ENCODE measurements around the gene VPREB3. TPM values are rescaled to one million over a fixed set of nuclear protein-coding genes. Genes with fewer than 3 reads are reported as not detected.

The VPREB3 gene
- total RNA-seq, 2 donors from 2014 or later = not detected

DNA sequence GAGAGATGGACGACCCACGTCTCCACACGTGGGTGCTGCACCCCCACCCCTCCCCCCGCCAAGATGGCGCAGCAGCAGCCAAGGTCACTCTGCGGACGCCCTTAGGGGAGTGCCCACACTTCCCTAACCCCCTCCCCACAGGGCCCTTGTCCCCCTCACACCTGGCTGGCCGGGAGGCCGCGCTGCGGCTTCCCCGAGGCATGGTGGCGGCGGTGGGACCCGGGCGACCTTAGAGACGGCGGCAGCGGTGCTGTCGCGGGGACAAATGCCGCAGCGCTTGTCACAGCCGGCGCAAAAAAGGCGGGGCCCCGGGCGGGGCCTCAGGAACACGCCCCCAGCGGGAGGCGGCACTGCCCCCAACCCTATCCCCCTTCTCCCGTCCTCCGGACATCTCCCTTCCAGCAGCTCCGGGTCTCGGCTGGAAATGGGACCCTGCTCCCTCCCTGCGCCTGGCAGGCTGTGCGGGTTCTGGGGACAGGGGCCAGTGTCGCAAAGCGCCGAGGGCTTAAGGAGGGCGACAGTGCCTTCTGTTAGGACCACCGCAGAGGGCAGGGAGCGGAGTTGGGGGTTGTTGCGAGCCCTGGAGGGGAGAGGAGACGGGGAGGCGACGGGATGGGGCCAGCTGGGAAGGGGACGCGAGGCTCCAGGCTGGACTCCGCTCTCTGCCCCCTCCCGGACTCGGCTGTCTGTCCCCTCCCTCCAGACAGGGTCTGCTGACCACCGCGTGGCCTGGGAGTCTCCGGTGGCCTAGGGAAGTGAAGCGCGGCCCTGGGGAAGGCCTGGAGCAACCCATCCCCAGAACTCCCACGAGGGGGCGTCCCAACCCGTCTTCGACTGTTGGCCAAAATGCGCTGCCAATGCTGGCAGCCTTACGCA is 13.7 kb upstream of the VPREB3 start, which contains the start of gene CHCHD10:
Gene CHCHD10 (minus strand): TSS at position 300 of the 876 bp plus-strand sequence. CDS start 98 bp downstream, at position 202.
- Histone ChIP-seq H3K9me3 (no peaks in the 10 kb centered on the region), H3K36me3 (replicated peaks in 1 of 2; ENCODE audit: insufficient read depth in 1 of 2, low read depth in 2 of 2) (no peaks in the 10 kb centered on the region), H3K27me3 (no peaks in the 10 kb centered on the region), H3K27ac (peak within 1 kb of the TSS; percentile 74 to 86 (median 82)), H3K4me3 (peak within 1 kb of the TSS; percentile 57 to 80), H3K4me1 (peaks cover 40% of the 10 kb centered on the region)
- TF ChIP-seq POLR2A (IDR thresholded peaks at IDR 0.05) = peak; percentile 72 to 82 (median 81)
- TF ChIP-seq, protein P1, sequence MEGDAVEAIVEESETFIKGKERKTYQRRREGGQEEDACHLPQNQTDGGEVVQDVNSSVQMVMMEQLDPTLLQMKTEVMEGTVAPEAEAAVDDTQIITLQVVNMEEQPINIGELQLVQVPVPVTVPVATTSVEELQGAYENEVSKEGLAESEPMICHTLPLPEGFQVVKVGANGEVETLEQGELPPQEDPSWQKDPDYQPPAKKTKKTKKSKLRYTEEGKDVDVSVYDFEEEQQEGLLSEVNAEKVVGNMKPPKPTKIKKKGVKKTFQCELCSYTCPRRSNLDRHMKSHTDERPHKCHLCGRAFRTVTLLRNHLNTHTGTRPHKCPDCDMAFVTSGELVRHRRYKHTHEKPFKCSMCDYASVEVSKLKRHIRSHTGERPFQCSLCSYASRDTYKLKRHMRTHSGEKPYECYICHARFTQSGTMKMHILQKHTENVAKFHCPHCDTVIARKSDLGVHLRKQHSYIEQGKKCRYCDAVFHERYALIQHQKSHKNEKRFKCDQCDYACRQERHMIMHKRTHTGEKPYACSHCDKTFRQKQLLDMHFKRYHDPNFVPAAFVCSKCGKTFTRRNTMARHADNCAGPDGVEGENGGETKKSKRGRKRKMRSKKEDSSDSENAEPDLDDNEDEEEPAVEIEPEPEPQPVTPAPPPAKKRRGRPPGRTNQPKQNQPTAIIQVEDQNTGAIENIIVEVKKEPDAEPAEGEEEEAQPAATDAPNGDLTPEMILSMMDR (IDR thresholded peaks at IDR 0.05) = peak; percentile 58 to 79 (median 73)
- WGBS, 2 donors = 0 to 1% methylated on average over 21 to 63 of the region's 63 CpGs
- ATAC-seq (peak; percentile 83), DNase-seq (peak; percentile 84 to 90 (median 84))
- intact Hi-C loops (cut with DNase I) = no loop called here

DNA sequence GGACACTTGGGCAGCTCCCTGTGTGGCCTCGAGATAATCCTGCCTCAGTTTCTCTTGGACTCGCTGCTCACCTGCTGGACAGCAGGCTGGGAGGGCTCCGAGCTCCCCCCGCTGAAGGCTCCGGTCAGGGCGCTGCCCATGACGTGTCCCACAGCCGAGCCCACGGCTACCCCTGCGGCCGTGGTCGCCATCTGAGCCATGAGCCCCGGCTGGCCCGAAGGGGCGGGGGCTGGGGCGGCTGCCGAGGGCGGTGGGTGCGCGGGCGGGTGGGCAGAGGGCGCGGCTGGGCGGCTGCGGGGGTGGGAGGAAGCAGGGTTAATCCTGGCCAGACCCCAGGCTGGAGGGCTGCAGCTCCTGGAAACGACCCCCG is 13.1 kb upstream of the VPREB3 start:
- DNase-seq = no peak
- intact Hi-C loops (cut with DNase I) = no loop called here
- Histone ChIP-seq H3K36me3 (replicated peaks in 1 of 2; ENCODE audit: insufficient read depth in 1 of 2, low read depth in 2 of 2) (no peaks in the 10 kb centered on the region), H3K9me3 (no peaks in the 10 kb centered on the region), H3K27ac (peak overlapping the region; percentile 74 to 86 (median 82)), H3K27me3 (no peaks in the 10 kb centered on the region), H3K4me1 (peaks cover 36% of the 10 kb centered on the region), H3K4me3 (peak overlapping the region; percentile 57 to 80)
- 4% methylated on average over 22 of the region's 27 CpGs; no CpG with 5 or more reads in 1 of the 2 donors for WGBS, 2 donors
- peak; percentile 3 for ATAC-seq
- TF ChIP-seq POLR2A (IDR thresholded peaks at IDR 0.05) = no peak
- TF ChIP-seq, protein P1 (IDR thresholded peaks at IDR 0.05) = no peak

DNA sequence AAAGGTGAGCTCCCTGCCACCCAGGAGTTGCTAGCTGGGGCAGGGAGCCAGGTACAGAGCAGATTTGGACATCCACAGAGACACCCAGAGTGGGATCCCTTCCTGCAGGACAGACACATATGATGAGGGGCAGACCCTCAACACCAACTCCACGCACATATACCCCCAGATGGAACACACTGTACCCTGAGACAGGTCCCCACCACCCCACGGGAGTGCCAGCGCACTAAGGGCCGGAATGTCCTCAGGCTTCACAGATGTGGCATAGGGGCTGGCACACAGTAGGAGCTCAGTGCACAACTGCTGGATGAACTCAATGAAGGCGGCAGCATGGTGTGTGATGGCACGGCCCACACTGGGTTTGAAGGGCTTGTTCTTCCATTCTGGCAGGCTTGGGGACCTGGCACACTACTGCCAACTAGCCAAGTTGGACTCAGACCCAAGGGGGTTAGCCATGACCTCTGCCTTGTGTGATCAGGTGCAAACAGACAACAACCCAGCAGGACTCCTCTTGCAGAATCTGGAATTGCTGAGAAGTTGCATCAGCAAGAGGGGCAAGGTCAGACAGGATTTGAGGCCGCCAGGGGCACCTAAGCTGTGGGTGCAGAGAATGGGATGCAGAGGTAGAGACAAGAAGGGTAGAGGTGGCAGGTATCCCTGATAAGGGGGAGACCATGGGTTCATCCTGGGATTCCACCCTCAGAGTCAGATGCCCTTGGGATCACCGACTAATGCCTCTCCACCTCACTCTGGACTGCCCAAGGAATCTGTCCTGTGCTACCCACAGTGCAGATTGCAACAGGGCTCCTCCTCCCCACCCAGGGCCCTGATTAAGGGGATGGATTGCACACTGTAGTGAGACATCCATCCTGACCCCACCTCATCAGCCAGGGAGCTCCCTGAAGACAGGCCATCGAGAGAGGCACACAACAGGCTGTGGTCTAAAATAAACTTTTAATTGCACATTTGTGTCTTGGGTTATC is 11.0 kb upstream of the VPREB3 start:
- Histone ChIP-seq H3K36me3 (replicated peaks in 1 of 2; ENCODE audit: insufficient read depth in 1 of 2, low read depth in 2 of 2) (no peaks in the 10 kb centered on the region), H3K4me1 (peaks cover 25% of the 10 kb centered on the region), H3K9me3 (no peaks in the 10 kb centered on the region), H3K27ac (no peak overlapping the region), H3K27me3 (no peaks in the 10 kb centered on the region), H3K4me3 (no peak overlapping the region)
- WGBS, 2 donors = 79 to 84% methylated on average over 3 to 8 of the region's 9 CpGs
- DNase-seq (no peak), ATAC-seq (no peak)
- no peak for TF ChIP-seq POLR2A (IDR thresholded peaks at IDR 0.05)
- TF ChIP-seq, protein P1 (IDR thresholded peaks at IDR 0.05) = no peak
- intact Hi-C loops (cut with DNase I) = loop anchor here (5.0 kb wide), 1 partner anchor 82 kb away; no protein-coding TSS in a partner anchor

DNA sequence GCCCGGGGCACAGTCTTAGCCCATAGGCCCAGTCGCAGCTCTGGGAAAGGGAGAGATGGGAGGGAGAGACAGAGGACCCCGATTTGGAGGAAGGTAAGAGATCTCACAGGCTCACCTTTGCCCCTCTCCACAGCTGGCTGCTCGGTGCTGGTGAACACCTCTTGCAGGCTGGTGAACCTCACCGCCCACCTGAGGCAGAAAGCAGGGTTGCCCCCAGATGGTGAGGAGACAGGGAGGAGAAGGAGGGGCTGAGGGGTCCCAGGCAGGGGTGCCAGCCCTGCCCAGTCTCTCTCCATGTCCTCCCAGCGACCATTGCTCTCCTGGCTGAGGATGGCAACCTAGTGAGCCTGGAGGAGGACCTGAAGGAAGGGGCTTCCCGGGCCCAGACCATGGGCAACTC is 9.7 kb upstream of the VPREB3 start:
- Histone ChIP-seq H3K36me3 (replicated peaks in 1 of 2; ENCODE audit: insufficient read depth in 1 of 2, low read depth in 2 of 2) (no peaks in the 10 kb centered on the region), H3K27me3 (no peaks in the 10 kb centered on the region), H3K4me3 (no peak overlapping the region), H3K27ac (no peak overlapping the region), H3K4me1 (peaks cover 22% of the 10 kb centered on the region), H3K9me3 (no peaks in the 10 kb centered on the region)
- WGBS, 2 donors = 74 to 82% methylated on average over 2 to 7 of the region's 7 CpGs
- DNase-seq = no peak
- ATAC-seq = no peak
- intact Hi-C loops (cut with DNase I) = loop anchor here (5.0 kb wide), 1 partner anchor 83 kb away; no protein-coding TSS in a partner anchor
- no peak for TF ChIP-seq POLR2A (IDR thresholded peaks at IDR 0.05)
- TF ChIP-seq, protein P1 (IDR thresholded peaks at IDR 0.05) = no peak

Data from body of pancreas (tissue), 4 donors.